Activated T-helper 1 cell treated with anti-CD3 and anti-CD28 coated beads, Interleukin-2, amount 50 U/mL, for 16 hours (primary cell): ENCODE measurements around the gene FTO.

Experiments used
- DNase-seq, 2 donors: peaks; one replicate each; pipeline ENCODE4 v3.0.0-alpha.2; 2020; ENCODE audit warnings: low read depth in 1 of 2, low spot score in 1 of 2

Gene FTO

GRCh38 chr16:54143934-54144571, 440.1 kb downstream of the FTO start:
- no peak for DNase-seq

DNA sequence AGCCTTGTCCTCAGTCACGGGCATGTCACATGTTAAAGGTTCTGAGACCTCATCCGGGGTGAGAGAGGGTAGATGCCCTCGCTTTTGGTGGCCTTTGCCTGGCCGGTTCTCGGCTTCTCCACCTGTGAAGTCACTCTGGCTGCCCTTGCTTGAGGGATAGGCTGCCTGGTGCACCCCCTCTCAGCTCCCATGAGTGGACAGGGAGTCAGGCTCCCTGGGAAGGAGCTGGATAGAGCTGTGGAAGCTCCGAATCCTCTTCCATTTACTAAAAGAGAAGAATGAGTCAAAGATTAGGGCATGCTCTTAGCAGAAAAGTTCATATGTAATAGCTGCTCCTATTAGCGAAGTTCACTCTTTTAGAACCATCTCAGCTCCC, 440.6 kb downstream of the FTO start:
- DNase-seq = no peak

DNA sequence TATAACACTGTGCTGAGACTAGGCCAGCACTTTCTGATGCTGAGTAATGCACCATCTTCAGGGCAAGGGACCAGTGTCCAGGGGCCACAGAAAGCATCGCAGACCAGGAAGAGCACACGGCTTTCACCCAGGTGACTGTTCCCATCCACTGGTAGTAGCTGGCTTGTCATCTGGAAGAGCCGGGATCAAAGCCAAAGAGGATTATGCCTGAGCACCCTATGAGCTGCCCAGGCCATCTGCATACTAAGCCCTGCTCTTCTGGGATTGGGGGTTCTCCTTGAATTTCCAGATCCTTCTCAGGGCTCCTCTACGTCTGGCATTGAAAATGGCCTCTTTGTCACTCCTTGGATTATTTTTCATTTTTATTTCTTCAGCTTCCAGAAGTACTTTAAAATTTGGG, 441.9 kb downstream of the FTO start:
- DNase-seq = no peak

GRCh38 chr16:54148974-54149373, 445.0 kb downstream of the FTO start:
- no peak for DNase-seq

DNA sequence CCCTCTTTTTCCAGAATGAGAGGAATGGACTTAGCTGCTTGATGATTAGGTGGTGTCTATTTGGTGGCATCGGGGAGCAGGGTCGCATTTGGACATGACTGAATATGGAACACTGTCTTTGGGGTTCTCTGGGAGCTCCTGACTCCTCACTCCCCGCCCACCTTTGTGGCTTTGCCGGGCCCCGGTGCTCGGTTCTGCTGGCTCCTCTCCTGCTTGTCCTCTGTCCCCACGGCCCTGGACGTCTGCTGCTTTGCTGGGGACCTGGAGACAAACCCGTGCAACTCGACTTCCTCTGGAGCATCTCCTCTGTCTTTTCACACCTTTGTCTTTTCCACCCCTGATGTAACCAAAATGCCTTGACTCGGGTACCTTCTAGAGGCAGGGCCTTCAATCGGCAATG, 446.9 kb downstream of the FTO start:
- no peak for DNase-seq

DNA sequence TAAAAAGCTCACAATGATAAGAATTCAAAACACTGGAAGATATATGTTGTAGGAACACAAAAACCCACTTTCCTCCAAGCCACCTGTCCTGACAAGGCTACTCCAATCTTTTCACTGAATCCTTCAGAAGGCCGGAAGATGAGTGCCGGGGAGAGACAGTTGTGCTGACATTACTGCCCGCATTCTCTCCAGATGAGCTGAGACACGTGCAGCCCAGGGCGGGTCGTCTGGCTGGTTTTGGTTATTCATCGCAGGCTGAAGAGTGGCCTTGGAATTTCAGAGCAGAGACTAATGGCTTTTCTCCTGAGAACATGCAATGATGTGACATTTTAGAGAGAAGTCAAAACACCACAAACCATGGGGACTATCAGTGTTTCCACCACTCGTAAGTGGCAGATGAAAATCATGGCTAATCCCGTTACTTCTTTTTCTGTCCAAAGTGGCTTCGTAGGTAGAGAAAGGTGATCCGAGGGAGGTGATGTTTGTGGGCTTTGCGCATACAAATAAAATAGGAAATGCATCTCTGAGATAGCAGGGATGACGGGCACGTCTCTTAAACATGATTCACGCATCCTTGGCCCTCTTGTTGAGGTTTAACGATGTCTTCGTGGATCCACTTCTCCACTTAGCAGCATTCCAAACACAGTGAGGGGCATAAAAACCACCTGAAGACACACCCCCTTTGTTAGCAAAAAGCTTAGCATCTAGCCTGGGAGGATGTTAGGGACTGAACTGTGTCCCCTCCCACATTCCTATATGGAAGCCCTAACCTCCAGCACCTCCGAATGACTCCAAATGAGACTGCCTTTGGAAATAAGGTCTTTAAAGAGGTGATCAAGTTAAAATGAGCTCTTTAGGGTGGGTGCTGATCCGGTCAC, 448.6 kb downstream of the FTO start:
- no peak for DNase-seq

DNA sequence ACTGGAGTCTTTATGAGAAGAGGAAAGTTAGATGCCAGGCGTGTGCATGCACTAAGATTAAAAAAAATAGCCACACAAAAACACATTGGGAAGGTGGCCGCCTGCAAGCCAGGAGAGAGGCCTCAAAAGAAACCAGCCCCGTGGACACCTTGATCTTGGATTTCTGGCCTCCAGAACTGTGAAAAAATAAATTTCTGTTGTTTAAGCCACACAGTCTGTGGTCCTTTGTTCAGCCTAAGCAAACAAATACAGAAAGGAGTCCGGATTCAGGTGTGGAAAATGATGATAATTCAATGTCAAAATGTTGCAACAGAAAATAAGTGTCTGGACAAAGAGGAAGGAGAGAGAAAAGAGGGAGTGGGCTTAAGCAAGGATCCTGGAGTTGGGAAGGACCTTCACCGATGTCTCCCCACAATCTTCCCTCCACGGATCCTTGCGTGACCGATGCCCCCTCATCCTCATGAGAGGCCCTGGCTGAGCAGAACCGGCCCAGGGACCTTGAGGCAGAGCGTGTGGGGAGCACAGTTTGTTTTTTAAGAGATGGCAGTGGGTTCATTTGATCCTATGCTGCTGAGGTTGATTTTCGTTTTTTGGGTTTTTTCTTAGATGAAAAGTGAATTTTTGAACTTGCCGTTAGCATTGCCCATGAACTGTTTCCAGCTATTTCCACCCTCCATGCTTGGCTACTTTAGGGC, 449.4 kb downstream of the FTO start:
- DNase-seq = no peak

DNA sequence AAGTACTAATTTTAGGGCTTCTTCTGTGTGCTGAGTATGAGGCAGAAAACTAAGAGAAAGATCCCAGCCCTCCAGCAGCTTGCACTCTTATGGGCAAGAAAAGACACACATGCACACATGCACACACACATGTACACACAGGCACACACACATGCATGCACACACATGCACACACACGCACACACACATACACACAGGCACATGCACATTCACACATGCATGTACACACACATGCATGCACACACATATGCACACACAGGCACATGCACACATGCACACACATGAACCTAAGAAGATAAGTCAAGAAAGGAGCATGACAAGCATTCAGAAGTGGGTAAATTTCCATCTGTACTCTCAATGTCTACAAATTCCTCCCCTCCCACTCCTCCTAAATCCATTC, 452.4 kb downstream of the FTO start:
- DNase-seq = no peak

DNA sequence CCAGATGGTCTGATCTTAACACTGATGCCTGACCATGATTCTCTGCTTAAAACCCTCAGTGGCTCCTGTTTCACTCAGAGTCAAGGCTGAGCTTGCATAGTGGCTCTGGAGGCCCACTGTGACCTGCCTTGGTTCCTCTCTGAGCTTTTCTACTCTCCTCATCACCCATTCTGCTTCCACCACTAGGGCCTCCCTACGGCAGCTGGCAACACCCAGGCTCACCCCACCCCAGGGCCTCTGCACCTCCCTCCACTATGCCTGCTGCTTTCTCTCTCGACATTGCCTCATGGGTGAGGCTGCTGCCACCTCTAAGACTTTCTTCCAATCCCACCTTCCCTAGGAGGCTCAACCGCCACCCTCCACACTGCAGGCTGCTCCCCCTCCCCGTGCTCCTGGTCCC, 455.0 kb downstream of the FTO start:
- DNase-seq = no peak

DNA sequence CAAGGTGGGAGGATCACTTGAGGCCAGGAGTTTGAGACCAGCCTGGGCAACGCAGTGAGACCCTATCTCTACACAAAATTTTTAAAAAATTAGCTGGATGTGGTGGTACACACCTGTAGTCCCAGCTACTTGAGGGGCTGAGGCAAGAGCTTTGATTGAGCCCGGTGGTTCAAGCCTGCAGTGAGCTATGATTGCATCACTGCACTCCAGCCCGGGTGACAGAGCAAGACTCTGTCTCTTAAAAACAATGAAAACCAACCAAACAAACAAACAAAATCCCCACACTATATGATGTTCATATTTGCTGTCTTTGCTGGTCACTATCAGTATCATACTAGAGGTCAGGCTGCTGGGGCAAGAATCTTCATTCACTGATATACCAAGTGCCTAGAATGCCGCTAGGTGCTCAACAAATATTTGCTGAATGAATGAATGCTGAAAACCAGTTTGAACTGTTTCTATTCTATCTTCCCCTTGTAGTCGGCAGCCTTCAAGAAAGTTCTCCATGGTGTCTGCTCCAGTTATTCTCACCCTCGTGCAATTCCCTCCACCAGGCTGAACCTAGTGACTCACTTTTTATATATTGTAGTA, 455.6 kb downstream of the FTO start:
- no peak for DNase-seq

DNA sequence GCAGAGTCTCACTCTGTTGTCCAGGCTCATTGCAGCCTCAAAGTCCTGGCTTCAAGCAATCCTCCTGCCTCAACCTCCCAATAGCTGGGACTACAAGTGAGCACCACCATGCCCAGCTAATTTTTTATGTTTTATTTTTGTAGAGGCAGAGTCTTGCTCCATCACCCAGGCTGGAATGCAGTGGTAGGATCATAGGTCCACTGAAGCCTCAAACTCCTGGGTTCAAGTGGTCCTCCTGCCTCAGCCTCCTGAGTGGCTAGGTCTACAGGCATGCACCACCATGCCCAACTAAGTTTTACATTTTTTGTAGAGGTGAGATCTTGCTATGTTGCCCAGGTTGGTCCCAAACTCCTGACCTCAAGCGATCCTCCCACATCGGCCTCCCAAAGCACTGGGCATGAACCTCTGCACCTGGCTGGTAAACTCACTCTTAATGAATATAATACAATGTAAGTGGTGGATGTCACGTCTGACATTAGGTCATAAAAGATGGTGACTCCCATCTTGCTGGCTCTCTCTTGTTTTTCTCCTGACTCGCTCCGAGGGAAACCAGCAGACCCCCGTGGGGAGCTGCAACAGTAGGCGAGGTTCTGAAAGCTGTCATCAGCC, 456.4 kb downstream of the FTO start:
- no peak for DNase-seq

- no peak for DNase-seq
Measured at GRCh38 chr16:54160939-54161897, 457.3 kb downstream of the FTO start.

DNA sequence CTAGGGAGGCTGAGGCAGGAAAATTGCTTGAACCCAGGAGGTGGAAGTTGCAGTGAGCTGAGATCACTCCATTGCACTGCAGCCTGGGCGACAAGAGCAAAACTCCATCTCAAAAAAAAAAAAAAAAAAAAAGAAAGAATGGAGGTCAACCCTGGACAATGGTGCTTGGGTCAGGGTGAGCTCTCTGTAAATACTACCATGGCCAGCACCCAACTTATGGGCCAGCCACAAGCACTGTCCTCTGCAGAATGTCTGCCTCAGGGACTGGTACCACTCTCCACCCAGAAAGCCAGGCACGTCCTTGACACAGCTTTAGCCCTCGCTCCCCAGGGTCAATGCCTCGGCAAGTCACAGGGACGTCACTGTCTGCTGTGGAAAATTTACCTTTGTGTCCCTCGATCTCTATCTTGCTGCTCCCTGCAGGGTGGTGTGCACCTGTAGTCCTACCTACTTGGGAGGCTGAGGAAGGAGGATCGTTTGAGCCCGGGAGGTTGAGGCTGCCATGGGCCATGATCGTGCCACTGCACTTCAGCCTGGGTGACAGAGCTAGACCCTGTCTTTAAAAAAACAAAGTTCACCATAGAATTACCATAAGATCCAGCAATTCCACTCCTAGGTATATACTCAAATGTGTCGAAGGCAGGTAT, 459.4 kb downstream of the FTO start:
- DNase-seq = no peak

DNA sequence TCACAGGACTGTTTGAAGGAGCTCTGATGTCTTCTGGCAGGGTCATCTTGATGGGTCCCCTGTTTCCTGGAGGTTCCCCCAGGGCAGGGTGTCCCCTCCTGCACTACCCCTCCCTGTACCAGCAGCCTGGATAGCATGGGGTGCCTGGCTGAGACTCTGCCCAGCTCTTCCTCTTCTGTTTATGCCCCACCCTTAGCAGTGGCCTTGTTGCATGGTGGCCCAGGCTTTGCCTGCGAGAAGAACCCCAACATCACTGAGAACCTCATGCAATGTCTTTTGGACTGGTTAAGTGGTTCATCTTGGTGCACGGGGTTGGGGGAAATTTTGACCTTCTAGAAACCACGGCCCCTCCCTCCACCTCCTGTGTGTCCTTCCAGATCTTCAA, 460.8 kb downstream of the FTO start:
- DNase-seq = no peak

- DNase-seq = no peak
Measured at GRCh38 chr16:54165174-54165911, 461.4 kb downstream of the FTO start.

DNA sequence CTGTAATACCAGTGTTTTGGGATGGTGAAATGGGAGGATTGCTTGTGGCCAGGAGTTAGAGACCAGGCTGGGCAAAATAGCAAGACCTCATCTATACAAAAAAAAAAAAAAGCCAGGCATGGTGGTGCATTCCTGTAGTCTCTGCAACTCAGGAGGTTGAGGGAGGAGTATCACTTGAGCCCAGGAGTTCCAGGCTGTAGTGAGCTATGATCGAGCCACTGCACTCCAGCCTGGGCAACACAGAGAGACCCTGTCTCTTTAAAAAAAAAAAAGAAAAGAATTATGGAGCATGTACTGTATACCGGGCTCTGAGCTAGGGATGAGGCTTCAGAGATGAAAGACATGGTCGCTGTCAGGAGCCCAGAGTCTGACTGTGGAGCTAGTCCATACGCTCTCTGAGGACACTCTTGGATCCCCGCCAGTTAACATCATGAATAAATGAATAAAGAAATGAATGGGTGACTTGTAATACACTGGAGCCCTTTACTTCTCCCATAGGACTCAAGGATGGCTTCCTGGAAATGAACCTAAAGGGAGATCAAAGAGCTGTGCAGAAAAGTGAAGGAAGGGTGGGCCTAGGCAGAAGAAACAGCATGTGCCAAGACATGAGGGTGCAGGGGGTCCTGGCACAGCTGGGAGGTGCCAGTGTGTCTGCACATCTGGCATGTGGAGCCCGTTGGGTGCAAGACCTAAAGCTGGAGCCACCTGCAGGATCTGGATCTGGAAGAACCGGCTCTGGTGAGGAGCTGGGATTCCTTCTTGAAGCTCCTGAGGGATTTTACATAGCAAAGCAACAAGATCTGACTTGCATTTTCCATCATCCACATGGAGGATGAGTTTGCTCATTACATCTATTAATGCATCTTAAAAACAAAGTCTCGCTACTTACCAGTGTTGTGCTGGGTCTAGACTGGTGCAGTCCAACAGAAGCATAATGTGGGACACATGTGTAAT, 462.2 kb downstream of the FTO start:
- DNase-seq = no peak

GRCh38 chr16:54169112-54169511, 465.2 kb downstream of the FTO start:
- DNase-seq = no peak
